ENCODE results near the gene EML6. TPM values are rescaled to one million over a fixed set of nuclear protein-coding genes. Genes with fewer than 3 reads are reported as not detected.
A peak's percentile ranks its signal among the peaks of the same experiment; 100 is the strongest.

EML6 gene
- polyA plus RNA-seq, 1 donor from 2014 or later, result 3.8 TPM

DNA sequence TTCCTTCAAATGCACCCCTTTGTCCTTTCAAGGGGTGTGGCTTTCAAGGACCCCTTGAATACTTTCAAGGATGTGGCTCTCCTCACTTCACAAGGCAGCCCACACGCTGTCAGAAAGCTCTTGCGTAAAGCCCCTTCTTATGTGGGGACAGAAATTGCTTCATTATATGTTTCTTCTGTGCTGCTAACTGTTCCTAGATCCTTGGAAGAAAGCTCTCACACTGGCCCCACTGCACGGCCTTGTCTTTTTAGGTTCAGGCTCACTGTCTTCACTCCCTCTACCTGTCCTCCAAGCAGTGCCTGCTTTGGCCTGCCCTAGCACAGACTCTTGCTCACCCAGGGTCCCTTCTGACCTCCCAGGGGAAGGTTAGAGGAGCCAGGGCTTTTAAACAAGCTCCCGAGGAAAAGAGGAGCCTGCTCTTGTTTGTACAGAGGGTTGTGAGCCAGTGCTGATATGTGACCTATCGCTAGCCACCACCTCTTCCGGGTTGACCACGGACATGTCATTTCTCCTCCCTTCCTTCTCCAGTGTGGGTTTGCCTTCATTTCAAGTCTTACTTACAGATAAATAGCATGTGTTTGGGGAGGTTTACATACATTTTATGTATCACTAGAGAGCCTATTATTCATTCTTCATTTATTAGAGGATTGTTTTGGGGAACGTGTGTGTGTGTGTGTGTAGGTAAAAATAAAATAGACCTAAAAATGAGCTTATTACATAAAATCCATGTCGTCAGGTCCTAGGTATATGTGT, 232.1 kb downstream of the EML6 start:
- Mint-ChIP-seq H3K4me3 (no peak overlapping the region), H3K9me3 (no peaks in the 10 kb centered on the region), H3K4me1 (no peaks in the 10 kb centered on the region), H3K36me3 (peaks cover 17% of the 10 kb centered on the region), H3K27me3 (no peaks in the 10 kb centered on the region), H3K27ac (no peak overlapping the region)

- Mint-ChIP-seq H3K36me3 (peaks cover 15% of the 10 kb centered on the region), H3K4me3 (no peak overlapping the region), H3K27me3 (no peaks in the 10 kb centered on the region), H3K27ac (no peak overlapping the region), H3K9me3 (no peaks in the 10 kb centered on the region), H3K4me1 (peaks cover 0 to 2% (median 1%) of the 10 kb centered on the region in 3 donors)
Measured at GRCh38 chr2:54956111-54956627, 232.7 kb downstream of the EML6 start.

GRCh38 chr2:54957321-54957999, 234.0 kb downstream of the EML6 start:
- no peak overlapping the region for H3K27ac Mint-ChIP-seq
- peaks cover 11% of the 10 kb centered on the region for H3K36me3 Mint-ChIP-seq
- no peak overlapping the region for H3K4me3 Mint-ChIP-seq
- H3K9me3 Mint-ChIP-seq, result no peaks in the 10 kb centered on the region
- H3K27me3 Mint-ChIP-seq, result no peaks in the 10 kb centered on the region
- H3K4me1 Mint-ChIP-seq, result peaks cover 0 to 2% (median 1%) of the 10 kb centered on the region in 3 donors

DNA sequence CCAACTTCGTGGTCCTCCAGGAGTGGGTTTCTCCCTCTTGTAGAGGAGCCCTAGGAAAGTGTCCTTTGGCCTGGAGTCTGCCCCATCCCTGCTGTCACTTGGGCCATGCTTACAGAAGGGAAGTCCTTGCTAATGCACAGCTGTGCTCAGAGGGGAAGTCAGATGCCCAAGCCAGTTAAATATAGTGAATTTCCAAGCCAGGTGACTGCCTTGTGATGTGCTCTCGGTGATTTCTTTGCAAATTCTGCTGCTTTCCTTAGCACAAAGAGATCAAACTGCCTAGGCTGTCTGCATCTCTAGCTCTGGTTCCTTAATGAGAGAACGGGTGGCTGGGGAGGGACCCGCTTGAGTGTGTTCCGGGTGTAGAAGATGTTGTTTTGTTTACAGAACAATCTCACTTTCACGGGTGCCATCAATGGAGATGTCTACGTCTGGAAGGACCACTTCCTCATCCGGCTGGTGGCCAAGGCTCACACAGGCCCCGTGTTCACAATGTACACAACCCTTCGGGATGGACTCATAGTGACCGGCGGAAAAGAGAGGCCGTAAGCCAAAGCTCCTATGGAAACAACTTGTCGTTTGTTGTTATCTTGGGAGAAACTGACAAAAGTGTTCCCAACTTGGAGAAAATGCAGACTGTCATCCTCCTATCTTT, 235.4 kb downstream of the EML6 start:
- Mint-ChIP-seq H3K27me3 (no peaks in the 10 kb centered on the region), H3K27ac (no peak overlapping the region), H3K4me1 (peaks cover 0 to 2% (median 1%) of the 10 kb centered on the region in 3 donors), H3K9me3 (no peaks in the 10 kb centered on the region), H3K36me3 (peaks cover 11% of the 10 kb centered on the region), H3K4me3 (no peak overlapping the region)

GRCh38 chr2:54960164-54960563, 236.7 kb downstream of the EML6 start:
- H3K9me3 Mint-ChIP-seq, result no peaks in the 10 kb centered on the region
- no peaks in the 10 kb centered on the region for H3K27me3 Mint-ChIP-seq
- H3K27ac Mint-ChIP-seq, result no peak overlapping the region
- no peak overlapping the region for H3K4me3 Mint-ChIP-seq
- peaks cover 2 to 4% (median 2%) of the 10 kb centered on the region in 3 donors for H3K4me1 Mint-ChIP-seq
- H3K36me3 Mint-ChIP-seq, result peaks cover 11% of the 10 kb centered on the region

DNA sequence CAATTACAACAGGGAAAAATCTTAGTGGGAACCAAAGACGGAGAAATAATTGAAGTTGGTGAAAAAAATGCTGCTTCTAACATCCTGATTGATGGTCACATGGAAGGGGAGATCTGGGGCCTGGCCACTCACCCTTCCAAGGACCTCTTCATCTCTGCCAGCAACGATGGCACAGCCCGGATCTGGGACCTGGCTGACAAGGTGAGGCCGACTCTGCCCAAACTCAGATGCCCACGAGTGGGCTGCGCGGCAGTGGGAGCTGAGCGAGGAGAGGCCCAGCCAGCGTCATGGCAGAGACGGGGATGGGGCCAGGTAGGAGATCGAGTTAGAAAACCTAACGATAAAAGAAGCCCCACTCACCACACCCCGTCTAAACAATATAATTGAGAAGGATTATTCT, 239.0 kb downstream of the EML6 start:
- H3K9me3 Mint-ChIP-seq, result no peaks in the 10 kb centered on the region
- H3K27me3 Mint-ChIP-seq, result no peaks in the 10 kb centered on the region
- H3K36me3 Mint-ChIP-seq, result peaks cover 16% of the 10 kb centered on the region
- H3K27ac Mint-ChIP-seq, result no peak overlapping the region
- H3K4me1 Mint-ChIP-seq, result peaks cover 9 to 16% (median 13%) of the 10 kb centered on the region in 3 donors
- H3K4me3 Mint-ChIP-seq, result no peak overlapping the region

- no peak overlapping the region for H3K27ac Mint-ChIP-seq
- no peaks in the 10 kb centered on the region for H3K27me3 Mint-ChIP-seq
- no peaks in the 10 kb centered on the region for H3K9me3 Mint-ChIP-seq
- no peak overlapping the region for H3K4me3 Mint-ChIP-seq
- peaks cover 9 to 16% (median 13%) of the 10 kb centered on the region in 3 donors for H3K4me1 Mint-ChIP-seq
- H3K36me3 Mint-ChIP-seq, result peaks cover 14% of the 10 kb centered on the region
Measured at GRCh38 chr2:54962935-54963440, 239.5 kb downstream of the EML6 start.

- Mint-ChIP-seq H3K4me1 (peaks cover 9 to 16% (median 13%) of the 10 kb centered on the region in 3 donors), H3K27me3 (no peaks in the 10 kb centered on the region), H3K4me3 (no peak overlapping the region), H3K36me3 (peaks cover 18% of the 10 kb centered on the region), H3K9me3 (no peaks in the 10 kb centered on the region), H3K27ac (no peak overlapping the region)
Measured at GRCh38 chr2:54963476-54963875, 240.0 kb downstream of the EML6 start.

DNA sequence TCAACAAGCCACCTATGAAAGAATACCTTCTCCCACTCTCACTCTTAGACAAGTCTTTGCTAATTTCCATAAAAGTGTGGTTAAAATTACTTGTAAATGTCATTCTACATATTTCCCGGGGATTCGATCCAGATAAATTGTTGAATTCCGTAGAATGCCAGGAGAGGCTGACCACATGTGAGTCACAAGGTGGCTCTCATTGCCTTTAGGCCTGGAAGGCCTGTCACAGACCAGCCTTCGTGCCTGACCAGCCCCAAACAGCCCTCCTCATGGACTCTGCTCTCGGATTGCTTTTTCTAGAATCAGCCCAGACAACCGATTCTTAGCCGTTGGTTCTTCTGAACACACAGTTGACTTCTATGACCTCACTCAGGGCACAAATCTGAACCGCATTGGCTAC, 240.8 kb downstream of the EML6 start:
- peak overlapping the region in 1 of 3 donors; percentile 11 for H3K27ac Mint-ChIP-seq
- peaks cover 20% of the 10 kb centered on the region for H3K36me3 Mint-ChIP-seq
- H3K9me3 Mint-ChIP-seq, result no peaks in the 10 kb centered on the region
- H3K27me3 Mint-ChIP-seq, result no peaks in the 10 kb centered on the region
- no peak overlapping the region for H3K4me3 Mint-ChIP-seq
- peaks cover 9 to 16% (median 13%) of the 10 kb centered on the region in 3 donors for H3K4me1 Mint-ChIP-seq

DNA sequence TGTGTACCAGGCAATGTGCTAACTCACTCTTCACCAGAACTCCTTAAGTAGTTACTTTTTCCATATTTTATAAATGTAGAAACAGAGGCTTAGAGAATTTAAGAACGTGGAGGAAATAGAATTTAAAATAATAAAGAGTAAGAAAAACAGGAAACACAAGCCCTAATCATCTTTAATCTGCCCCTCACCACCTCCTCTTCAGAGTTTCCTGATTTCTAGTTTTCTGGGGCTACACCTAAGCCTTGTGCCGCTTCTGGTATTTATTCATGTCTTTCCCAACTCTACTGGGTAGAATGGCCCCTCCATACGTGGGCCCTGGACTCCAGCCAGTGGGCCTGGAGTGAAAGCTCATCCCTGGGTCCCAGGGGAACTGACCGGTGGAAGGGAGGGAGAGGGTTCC, 241.4 kb downstream of the EML6 start:
- peaks cover 9 to 16% (median 13%) of the 10 kb centered on the region in 3 donors for H3K4me1 Mint-ChIP-seq
- H3K36me3 Mint-ChIP-seq, result peaks cover 20% of the 10 kb centered on the region
- no peaks in the 10 kb centered on the region for H3K9me3 Mint-ChIP-seq
- no peaks in the 10 kb centered on the region for H3K27me3 Mint-ChIP-seq
- H3K4me3 Mint-ChIP-seq, result no peak overlapping the region
- peak overlapping the region in 1 of 3 donors; percentile 4 for H3K27ac Mint-ChIP-seq

DNA sequence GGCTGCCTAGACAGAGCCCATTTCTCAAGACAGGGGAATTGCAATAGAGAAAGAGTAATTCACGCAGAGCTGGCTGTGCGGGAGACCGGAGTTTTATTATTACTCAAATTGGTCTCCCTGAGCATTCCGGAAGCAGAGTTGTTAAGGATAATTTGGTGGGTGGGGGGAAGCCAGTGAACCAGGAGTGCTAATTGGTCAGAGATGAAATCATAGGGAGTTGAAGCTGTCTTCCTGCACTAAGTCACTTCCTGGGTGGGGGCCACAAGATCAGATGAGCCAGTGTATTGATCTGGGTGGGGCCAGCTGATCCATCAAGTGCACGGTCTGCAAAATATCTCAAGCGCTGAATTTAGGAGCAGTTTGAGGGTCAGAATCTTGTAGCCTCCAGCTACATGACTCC, 242.0 kb downstream of the EML6 start:
- Mint-ChIP-seq H3K4me1 (peaks cover 9 to 16% (median 13%) of the 10 kb centered on the region in 3 donors), H3K27ac (peak overlapping the region in 1 of 3 donors; percentile 4), H3K4me3 (peak overlapping the region in 1 of 4 donors; percentile 17), H3K27me3 (no peaks in the 10 kb centered on the region), H3K36me3 (peaks cover 18% of the 10 kb centered on the region), H3K9me3 (no peaks in the 10 kb centered on the region)

GRCh38 chr2:54966165-54966832, 242.8 kb downstream of the EML6 start:
- peak overlapping the region; percentile 54 to 80 (median 60) for H3K27ac Mint-ChIP-seq

GRCh38 chr2:54966837-54967236, 243.4 kb downstream of the EML6 start:
- H3K27ac Mint-ChIP-seq, result peak overlapping the region; percentile 14 to 80 (median 54)
- H3K4me3 Mint-ChIP-seq, result peak overlapping the region in 1 of 4 donors; percentile 82
- H3K9me3 Mint-ChIP-seq, result no peaks in the 10 kb centered on the region

More at GRCh38 chr2:54966165-54966832, 242.8 kb downstream of the EML6 start:
- Mint-ChIP-seq H3K27me3 (no peaks in the 10 kb centered on the region), H3K4me3 (peak overlapping the region in 1 of 4 donors; percentile 82), H3K9me3 (no peaks in the 10 kb centered on the region), H3K36me3 (peaks cover 16% of the 10 kb centered on the region), H3K4me1 (peaks cover 7 to 16% (median 11%) of the 10 kb centered on the region in 3 donors)

DNA sequence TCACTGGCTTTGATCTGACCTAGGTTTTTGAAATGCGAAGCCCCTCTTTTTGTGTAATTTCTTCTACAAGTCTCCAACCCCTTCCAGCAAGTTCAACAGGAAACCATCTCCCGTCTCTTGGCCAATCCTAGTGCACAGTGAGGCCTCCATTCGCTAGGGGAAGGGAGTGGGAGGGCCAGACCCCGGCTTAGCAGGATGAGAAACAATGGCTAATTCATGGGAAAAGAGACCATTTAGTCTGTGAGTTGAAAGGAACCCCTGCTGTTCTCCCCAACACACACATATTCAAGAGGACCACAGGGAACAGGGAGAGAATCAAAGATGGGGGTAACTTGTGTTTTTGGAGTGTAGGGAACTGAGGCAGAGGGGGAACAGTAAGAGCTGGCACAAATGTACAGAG, 243.8 kb downstream of the EML6 start:
- Mint-ChIP-seq H3K27me3 (no peaks in the 10 kb centered on the region), H3K4me3 (no peak overlapping the region), H3K4me1 (peaks cover 7 to 16% (median 11%) of the 10 kb centered on the region in 3 donors), H3K9me3 (no peaks in the 10 kb centered on the region), H3K36me3 (peaks cover 14% of the 10 kb centered on the region), H3K27ac (peak overlapping the region in 2 of 3 donors; percentile 14 to 39)

More at GRCh38 chr2:54966837-54967236, 243.4 kb downstream of the EML6 start:
- Mint-ChIP-seq H3K4me1 (peaks cover 7 to 16% (median 11%) of the 10 kb centered on the region in 3 donors), H3K36me3 (peaks cover 14% of the 10 kb centered on the region), H3K27me3 (no peaks in the 10 kb centered on the region)

Data from IgD-negative memory B cell (primary cell).